HCT116 (cell line): ENCODE data around the gene CYP27A1. TPM values are rescaled to one million over a fixed set of nuclear protein-coding genes. Genes with fewer than 3 reads are reported as not detected.

Experiments
- ATAC-seq: fragments of 200-7000 bp; cut with Tn5 transposase; 2 replicates; pipeline ENCODE4 v1.9.1; 2020; ENCODE audit warnings: mild to moderate bottlenecking, moderate library complexity
- BruUV-seq: library from RNA; stranded (reverse); fragments of 400-500 nt; replicated peaks from 2 replicates; lab custom pipeline; 2021; lab: Mats Ljungman, UMichigan
- CTCF ChIA-PET: fragments of 300-600 bp; sonication (Branson Sonifier 250); formaldehyde crosslinking; loops from one replicate; lab custom pipeline; 2021; ENCODE audit warnings: antibody characterized with exemption; lab: Charles Lee
- POLR2A ChIA-PET: fragments of 300-600, 350-600 bp; sonication (Branson Sonifier 250); formaldehyde crosslinking; loops from one replicate; lab custom pipeline; 2021; ENCODE audit warnings: antibody characterized with exemption; lab: Charles Lee
- RAD21 ChIA-PET, 2 experiments: fragments of 300-600 bp; sonication (Branson Sonifier 250); formaldehyde crosslinking; loops; one replicate each; lab custom pipeline; 2023; ENCODE audit warnings: low total read pairs in 2 of 2; ENCODE audit not compliant: uncharacterized antibody in 2 of 2, unreplicated experiment in 2 of 2, low non-redundant PET in 1 of 2; lab: Charles Lee
- DNase-seq: peaks from one replicate; pipeline ENCODE4 v3.0.0-alpha.2; 2010; ENCODE audit warnings: low read depth, low spot score
- H2AFZ ChIP-seq: fragments of 200-600 bp; shearing (Covaris generic), sonication (generic); 2 replicates; pipeline ENCODE4 v1.6.1; 2017; ENCODE audit warnings: low read depth, mixed run types, mixed read lengths, antibody characterized with exemption, low read length; ENCODE audit not compliant: poor library complexity, severe bottlenecking
- H3K27ac ChIP-seq: 2 replicates; pipeline ENCODE4 v1.5.1; 2012; ENCODE audit warnings: low read depth, low read length
- H3K27me3 ChIP-seq: fragments of 200-600 bp; sonication (generic); 2 replicates; pipeline ENCODE4 v1.6.1; 2016; ENCODE audit warnings: mixed run types, low read length, mixed read lengths; ENCODE audit not compliant: insufficient read depth
- H3K36me3 ChIP-seq, 2 experiments: fragments of 200-500 bp in 1 of 2; fragments of 200-600 bp in 1 of 2; sonication (Bioruptor generic) in 1 of 2; sonication (generic) in 1 of 2; 2 replicates each; pipeline versions ENCODE4 v1.5.1 to v1.6.1; 2014 to 2016; ENCODE audit warnings: low read length in 2 of 2, inconsistent platforms in 1 of 2, mixed read lengths in 1 of 2, mixed run types in 1 of 2; ENCODE audit not compliant: insufficient read depth in 2 of 2, control insufficient read depth in 1 of 2
- H3K4me1 ChIP-seq, 2 experiments: fragments of 200-600 bp in 1 of 2; sonication (generic) in 1 of 2; 2 replicates each; pipeline versions ENCODE4 v1.5.1 to v1.6.1; 2012 to 2017; ENCODE audit warnings: low read length in 2 of 2, inconsistent platforms in 1 of 2, mild to moderate bottlenecking in 1 of 2, mixed read lengths in 1 of 2, mixed run types in 1 of 2, moderate library complexity in 1 of 2; ENCODE audit not compliant: insufficient read depth in 2 of 2, control insufficient read depth in 1 of 2
- H3K4me2 ChIP-seq: fragments of 200-600 bp; sonication (generic); 2 replicates; pipeline ENCODE4 v1.6.1; 2017; ENCODE audit warnings: mixed run types, low read length, mixed read lengths
- H3K4me3 ChIP-seq, 2 experiments: fragments of 200-600 bp in 1 of 2; sonication (generic) in 1 of 2; replicated peaks in 1 of 2; 2 replicates each; pipeline ENCODE4 v1.5.1; 2011 to 2016; ENCODE audit warnings: low read length in 2 of 2, control low read depth in 1 of 2, low read depth in 1 of 2, mild to moderate bottlenecking in 1 of 2, mixed read lengths in 1 of 2, mixed run types in 1 of 2
- H3K79me2 ChIP-seq: fragments of 200-600 bp; sonication (generic); 2 replicates; pipeline ENCODE4 v1.6.1; 2017; ENCODE audit warnings: mild to moderate bottlenecking, mixed run types, low read length, moderate library complexity, mixed read lengths; ENCODE audit not compliant: insufficient read depth
- H3K9ac ChIP-seq: fragments of 200-600 bp; sonication (generic); 2 replicates; pipeline ENCODE4 v1.6.1; 2016; ENCODE audit warnings: low read length, mixed read lengths
- H3K9me2 ChIP-seq: fragments of 200-600 bp; sonication (generic), shearing (Covaris generic); 2 replicates; pipeline ENCODE4 v1.6.1; 2017; ENCODE audit warnings: mixed run types, mild to moderate bottlenecking, moderate library complexity; ENCODE audit not compliant: insufficient read depth
- H3K9me3 ChIP-seq, 2 experiments: fragments of 200-500 bp in 1 of 2; fragments of 200-600 bp in 1 of 2; sonication (Bioruptor generic) in 1 of 2; sonication (generic) in 1 of 2; 2 replicates each; pipeline ENCODE4 v1.6.1; 2014 to 2017; ENCODE audit warnings: low read length in 2 of 2, mixed read lengths in 2 of 2, inconsistent platforms in 1 of 2, low read depth in 1 of 2, mild to moderate bottlenecking in 1 of 2, mixed run types in 1 of 2, moderate library complexity in 1 of 2; ENCODE audit not compliant: control insufficient read depth in 1 of 2, insufficient read depth in 1 of 2
- H4K20me1 ChIP-seq: fragments of 200-600 bp; sonication (generic), shearing (Covaris generic); 2 replicates; pipeline ENCODE4 v1.6.1; 2017; ENCODE audit warnings: mixed run types, mild to moderate bottlenecking, moderate library complexity; ENCODE audit not compliant: insufficient read depth
- ATF3 ChIP-seq: IDR thresholded peaks from 2 replicates; pipeline ENCODE4 v1.6.1; 2012
- CEBPB ChIP-seq: IDR thresholded peaks from 2 replicates; pipeline ENCODE4 v1.6.1; 2012; ENCODE audit warnings: low read depth
- JUND ChIP-seq: IDR thresholded peaks from 2 replicates; pipeline ENCODE4 v1.6.1; 2012
- REST ChIP-seq: IDR thresholded peaks from 2 replicates; pipeline ENCODE4 v1.6.1; 2012; ENCODE audit warnings: low read depth
- SP1 ChIP-seq: IDR thresholded peaks from 2 replicates; pipeline ENCODE4 v1.6.1; 2012; ENCODE audit warnings: low read depth
- SRF ChIP-seq: IDR thresholded peaks from 2 replicates; pipeline ENCODE4 v1.6.1; 2012; ENCODE audit warnings: low read depth
- YY1 ChIP-seq: IDR thresholded peaks from 2 replicates; pipeline ENCODE4 v1.6.1; 2011; ENCODE audit warnings: low read length, low read depth, moderate library complexity, mild to moderate bottlenecking; ENCODE audit not compliant: insufficient replicate concordance; ENCODE audit errors: extremely low read depth
- ZBTB33 ChIP-seq: IDR thresholded peaks from 2 replicates; pipeline ENCODE4 v1.6.1; 2011; ENCODE audit warnings: mild to moderate bottlenecking, low read length, moderate library complexity; ENCODE audit not compliant: insufficient replicate concordance; ENCODE audit errors: extremely low read depth
- ZNF274 ChIP-seq: fragments of 200-500 bp; sonication (Bioruptor generic); IDR thresholded peaks from 2 replicates; pipeline ENCODE4 v1.6.1; 2014; ENCODE audit warnings: mild to moderate bottlenecking, low read depth, low read length, inconsistent platforms
- intact Hi-C: fragments of 100-400 bp; cut with micrococcal nuclease; formaldehyde crosslinking; loops from 2 replicates; pipeline ENCODE4 v1.10.0; 2022
- total RNA-seq: library from RNA; stranded (reverse); gene quantifications from one replicate; pipeline ENCODE4 v1.2.1, GENCODE V29; 2021; ENCODE audit not compliant: unreplicated experiment

Gene CYP27A1
- total RNA-seq, 1 experiment from 2014 or later: 1.6 TPM

DNA sequence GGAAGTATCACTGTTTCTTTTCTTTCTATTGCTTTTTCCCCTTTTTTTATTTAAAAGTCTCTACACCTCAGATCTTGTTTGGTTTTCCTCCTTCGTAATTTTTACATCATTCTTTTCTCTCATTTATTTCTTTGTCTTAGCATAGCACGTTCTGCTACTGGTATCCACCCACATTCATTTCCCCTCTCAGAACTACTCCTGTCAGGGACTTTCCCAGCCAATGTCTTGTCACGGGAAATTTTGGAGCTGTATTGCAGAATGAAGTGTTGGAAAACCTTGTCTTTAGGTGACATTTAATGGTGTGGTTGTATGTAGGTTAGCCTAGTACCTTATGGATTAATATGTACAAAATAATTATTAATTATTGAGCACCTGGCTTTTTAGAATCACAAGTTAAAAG, 37.3 kb upstream of the CYP27A1 start:
- TF ChIP-seq ATF3: no peak
- no peak for TF ChIP-seq SRF
- TF ChIP-seq JUND: no peak
- no peak for DNase-seq
- Histone ChIP-seq H3K79me2 (peaks cover 13% of the 10 kb centered on the region), H2AFZ (no peak overlapping the region), H3K4me2 (no peak overlapping the region), H4K20me1 (no peaks in the 10 kb centered on the region), H3K4me1 (peaks cover 0 to 9% of the 10 kb centered on the region in 2 experiments; a peak in 1 of 4 replicates), H3K27me3 (no peaks in the 10 kb centered on the region), H3K9ac (no peak overlapping the region), H3K36me3 (peaks cover 35 to 38% of the 10 kb centered on the region in 2 experiments; a peak in 3 of 4 replicates), H3K9me3 (no peaks in the 10 kb centered on the region), H3K27ac (no peak overlapping the region), H3K9me2 (no peaks in the 10 kb centered on the region), H3K4me3 (no peak overlapping the region)
- ChIA-PET CTCF (no interaction called here), POLR2A (no interaction called here), RAD21 (no interaction called here)
- BruUV-seq: no TSS peak
- no peak for ATAC-seq
- intact Hi-C loops: no loop called here

- no TSS peak for BruUV-seq
- peaks cover 36 to 40% of the 10 kb centered on the region in 2 experiments for H3K36me3 ChIP-seq
- POLR2A ChIA-PET: no interaction called here
Observed at GRCh38 chr2:218745160-218745558, 36.8 kb upstream of the CYP27A1 start.

More at GRCh38 chr2:218745160-218745558, 36.8 kb upstream of the CYP27A1 start:
- Histone ChIP-seq H3K79me2 (peaks cover 8% of the 10 kb centered on the region), H3K27me3 (no peaks in the 10 kb centered on the region), H4K20me1 (no peaks in the 10 kb centered on the region), H3K9ac (no peak overlapping the region), H3K9me2 (no peaks in the 10 kb centered on the region), H2AFZ (no peak overlapping the region), H3K4me1 (peaks cover 0 to 9% of the 10 kb centered on the region in 2 experiments; a peak in 1 of 4 replicates), H3K4me2 (no peak overlapping the region), H3K9me3 (no peaks in the 10 kb centered on the region), H3K4me3 (no peak overlapping the region), H3K27ac (no peak overlapping the region)
- ChIA-PET CTCF (no interaction called here), RAD21 (no interaction called here)
- DNase-seq: no peak
- no peak for ATAC-seq
- TF ChIP-seq REST (no peak), SRF (no peak), SP1 (no peak), CEBPB (no peak), ZNF274 (no peak), ZBTB33 (no peak), YY1 (no peak), JUND (no peak)
- intact Hi-C loops: no loop called here
